ENCODE measurements around the gene FAM13A.
"Not testable (repeated sequence)": the region's sequence is repeated elsewhere in the genome, so short reads cannot be mapped to it uniquely, and the experiment has no call there.

FAM13A gene

DNA sequence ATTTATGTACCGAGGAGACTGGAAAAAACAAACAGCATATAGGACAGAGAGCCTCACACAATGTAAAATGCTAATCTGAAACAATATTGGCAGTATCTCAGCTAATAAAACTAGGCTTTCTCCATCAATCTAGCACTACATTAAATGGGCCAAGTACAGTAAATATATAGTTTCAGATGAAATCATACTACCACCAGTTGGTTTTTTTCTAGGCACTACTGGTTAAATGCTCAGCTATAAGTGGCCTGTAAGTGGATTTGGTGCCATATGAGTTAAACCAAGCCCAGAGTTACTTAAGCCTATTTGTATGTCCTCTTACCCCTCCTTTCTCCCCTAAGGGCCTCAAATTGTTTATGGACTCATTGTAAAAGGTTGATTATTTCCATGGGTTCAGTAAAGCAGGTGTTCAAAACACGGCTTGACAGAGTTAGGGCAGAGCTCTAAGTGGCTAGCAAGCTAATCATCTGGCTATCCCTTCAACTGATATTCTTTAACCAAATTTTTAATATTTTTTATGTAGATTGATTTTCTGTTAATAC, 57.5 kb downstream of the FAM13A start:
- DNase-seq (ENCODE audit: low read depth in 2 of 2) = no peak

DNA sequence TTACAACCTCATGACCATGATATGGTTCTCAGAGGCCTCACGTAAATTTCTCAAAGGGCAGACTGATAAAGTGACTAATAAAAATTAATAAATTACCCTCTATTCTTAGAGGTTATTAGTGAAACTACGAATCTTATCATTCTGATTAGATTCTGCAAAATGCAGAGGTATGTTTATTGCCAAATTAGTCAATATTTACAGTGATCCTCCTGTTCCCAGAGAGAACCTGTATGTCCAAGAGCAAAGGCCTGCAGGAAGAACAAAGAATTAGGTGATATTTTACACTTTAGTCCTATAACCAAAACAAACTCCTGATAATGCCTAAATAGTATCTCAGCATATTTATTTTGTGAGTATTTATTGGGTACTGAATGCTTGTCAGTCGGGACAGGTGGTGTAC, 58.1 kb downstream of the FAM13A start:
- DNase-seq (ENCODE audit: low read depth in 2 of 2) = no peak

- DNase-seq (ENCODE audit: low read depth in 2 of 2) = no peak
These were observed 59.0 kb downstream of the FAM13A start for GRCh38 chr4:88998001-88998400.

GRCh38 chr4:88995874-88996273, 61.1 kb downstream of the FAM13A start:
- no peak for DNase-seq (ENCODE audit: low read depth in 2 of 2)

DNA sequence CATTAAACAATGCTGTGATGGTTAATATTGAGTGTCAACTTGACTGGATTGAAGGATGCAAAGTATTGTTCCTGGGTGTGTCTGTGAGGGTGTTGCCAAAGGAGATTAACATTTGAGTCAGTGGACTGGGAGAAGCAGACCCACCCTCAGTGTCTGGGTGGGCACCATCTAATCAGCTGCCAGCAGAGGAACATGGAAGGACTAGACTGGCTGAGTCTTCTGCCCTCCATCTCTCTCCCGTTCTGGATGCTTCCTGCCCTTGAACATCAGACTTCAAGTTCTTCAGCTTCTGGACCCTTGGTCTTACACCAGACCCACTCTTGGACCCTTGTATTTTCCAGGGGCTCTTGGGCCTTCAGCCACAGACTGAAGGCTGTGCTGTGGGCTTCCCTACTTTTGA, 61.7 kb downstream of the FAM13A start:
- DNase-seq (ENCODE audit: low read depth in 2 of 2) = not testable (repeated sequence)

DNA sequence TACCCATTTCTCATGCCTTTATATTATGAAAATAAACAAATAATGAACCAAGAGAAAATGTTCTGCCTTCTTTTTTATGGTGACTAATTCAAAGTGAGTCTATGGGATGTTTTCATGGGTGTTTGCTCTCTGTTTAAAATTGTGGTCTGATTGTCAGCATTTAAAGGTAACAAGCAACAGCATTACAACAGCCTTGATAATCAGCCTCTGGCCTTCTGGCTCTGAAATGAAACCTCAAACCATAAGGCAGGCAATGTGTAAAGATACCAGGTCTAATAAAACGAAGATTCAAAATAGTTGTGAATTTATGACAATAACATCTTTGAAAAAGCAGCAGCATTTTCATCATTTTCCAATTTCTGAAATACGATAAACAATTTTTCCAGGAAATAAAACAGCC, 63.7 kb downstream of the FAM13A start:
- DNase-seq (ENCODE audit: low read depth in 2 of 2) = no peak

DNA sequence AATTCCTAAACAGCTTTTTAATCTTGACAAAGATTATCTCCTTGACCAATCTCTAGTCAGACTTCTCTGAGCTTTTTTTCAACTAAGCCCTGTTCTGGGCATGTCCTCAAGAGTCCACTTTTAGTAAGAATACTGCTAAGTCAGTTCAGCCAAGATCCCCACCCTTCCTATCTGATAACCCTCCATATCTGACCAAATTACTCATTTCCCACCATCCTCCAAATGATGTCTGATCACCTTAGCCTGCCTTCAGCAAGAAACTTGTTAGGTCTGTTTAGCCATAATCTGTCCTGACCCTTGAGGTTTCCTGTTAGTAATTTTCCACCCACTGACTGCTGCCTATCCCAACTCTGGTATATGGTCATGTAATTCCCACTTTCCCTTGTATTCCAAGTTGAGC, 65.2 kb downstream of the FAM13A start:
- DNase-seq (ENCODE audit: low read depth in 2 of 2) = no peak

DNA sequence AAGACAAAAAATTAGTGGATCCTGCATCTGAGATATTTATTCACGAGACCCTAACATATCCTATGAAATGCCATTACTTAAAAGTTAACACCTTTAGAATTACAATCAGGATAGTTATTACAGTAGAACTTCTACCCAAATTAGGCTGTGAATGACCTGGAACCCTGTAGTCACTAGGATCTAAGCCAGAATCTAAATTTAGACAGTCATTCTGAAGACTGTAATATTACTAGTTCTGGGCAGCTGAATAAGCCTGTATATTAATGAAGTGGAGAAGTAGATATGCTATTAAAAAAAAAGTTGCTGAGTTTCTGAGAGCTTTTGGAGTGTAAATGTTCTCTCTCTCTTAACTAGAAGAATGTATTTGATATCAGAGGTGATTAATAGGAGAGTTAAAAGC, 67.0 kb downstream of the FAM13A start:
- DNase-seq (ENCODE audit: low read depth in 2 of 2) = no peak

DNA sequence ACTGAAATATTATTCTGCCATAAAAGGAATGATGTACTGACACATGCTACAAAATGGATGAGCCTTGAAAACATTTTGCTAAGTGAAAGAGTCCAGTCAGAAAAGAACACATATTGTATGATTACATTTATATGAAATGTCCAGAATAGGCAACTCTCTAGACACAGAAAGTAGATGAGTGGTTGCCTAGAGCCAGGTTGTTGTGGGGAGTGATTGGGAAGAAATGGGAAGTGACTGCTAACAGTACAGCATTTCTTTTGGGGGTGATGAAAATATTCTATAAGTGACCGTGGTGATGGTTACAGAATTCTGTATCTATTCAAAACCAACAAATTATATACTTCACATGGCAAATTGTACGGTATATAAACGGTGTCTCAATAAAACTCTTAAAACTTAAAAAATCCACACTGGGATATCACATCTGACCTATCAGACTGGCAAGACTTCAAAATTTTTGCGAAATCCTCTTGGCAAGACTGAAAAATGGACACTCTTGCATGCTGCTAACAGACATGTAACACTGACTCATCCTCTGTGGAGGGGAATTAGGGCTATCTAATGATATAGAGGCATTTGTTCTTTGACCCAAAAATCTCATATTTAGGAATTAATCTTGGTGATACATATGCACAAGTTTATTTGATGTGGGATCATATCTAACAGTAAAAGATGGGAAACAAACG, 71.8 kb downstream of the FAM13A start:
- DNase-seq (ENCODE audit: low read depth in 2 of 2) = no peak

DNA sequence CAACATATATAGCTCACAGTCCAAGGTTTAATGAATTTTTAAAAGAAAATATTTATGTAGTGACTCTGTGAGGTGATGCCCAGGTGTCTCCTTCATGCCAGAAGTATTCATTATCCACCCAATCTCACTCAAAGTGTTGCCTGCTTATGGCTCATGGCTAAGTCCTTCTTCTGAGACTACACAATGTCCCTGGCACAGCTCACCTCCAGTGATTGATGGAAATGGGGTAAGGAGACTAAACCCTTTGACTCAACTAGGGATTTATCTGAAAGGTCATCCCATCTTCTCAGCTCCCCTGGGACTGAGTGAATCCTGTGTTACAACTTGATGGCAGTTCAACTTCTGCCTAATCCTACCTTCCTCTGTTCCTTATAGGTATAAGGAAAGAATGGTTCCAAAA, 74.2 kb downstream of the FAM13A start:
- DNase-seq (ENCODE audit: low read depth in 2 of 2) = no peak

- no peak for DNase-seq (ENCODE audit: low read depth in 2 of 2)
These were observed 75.0 kb downstream of the FAM13A start for GRCh38 chr4:88981993-88982392.

DNA sequence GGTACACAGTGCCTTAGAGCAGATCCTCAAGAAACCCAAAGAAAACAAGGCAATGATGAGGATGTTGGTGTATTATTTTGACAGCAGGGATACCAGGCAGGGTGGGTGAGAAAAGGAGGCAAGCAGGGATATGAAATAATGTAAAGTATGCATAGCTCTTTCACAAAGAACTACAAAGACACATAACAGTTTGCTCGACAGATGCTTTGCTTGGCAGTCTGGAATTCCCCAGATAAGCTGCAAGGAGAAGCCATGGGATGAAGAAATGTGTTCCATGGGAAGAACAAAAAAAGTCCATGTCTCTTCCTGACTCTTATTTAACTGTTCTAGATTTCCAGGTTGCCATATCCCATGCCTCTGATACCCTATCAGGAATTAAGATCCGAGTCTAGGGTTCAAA, 75.4 kb downstream of the FAM13A start:
- DNase-seq (ENCODE audit: low read depth in 2 of 2) = no peak

GRCh38 chr4:88979276-88979675, 77.7 kb downstream of the FAM13A start:
- no peak for DNase-seq (ENCODE audit: low read depth in 2 of 2)

DNA sequence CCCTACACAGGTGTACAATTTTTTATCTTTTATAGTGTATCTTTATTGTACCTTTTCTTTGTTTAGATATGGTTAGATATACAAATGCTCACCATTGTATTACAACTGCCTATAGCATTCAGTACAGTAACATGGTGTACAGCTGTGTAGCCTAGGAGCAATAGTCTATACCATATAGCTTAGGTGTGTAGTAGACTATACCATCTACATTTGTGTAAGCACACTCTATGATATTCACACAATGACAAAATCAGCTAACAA, 80.3 kb downstream of the FAM13A start:
- DNase-seq (ENCODE audit: low read depth in 2 of 2) = no peak

- no peak for DNase-seq (ENCODE audit: low read depth in 2 of 2)
These were observed 80.8 kb downstream of the FAM13A start for GRCh38 chr4:88975958-88976774.

- no peak for DNase-seq (ENCODE audit: low read depth in 2 of 2)
These were observed 85.4 kb downstream of the FAM13A start for GRCh38 chr4:88971536-88971935.

GRCh38 chr4:88969746-88970145, 87.2 kb downstream of the FAM13A start:
- no peak for DNase-seq (ENCODE audit: low read depth in 2 of 2)

- DNase-seq (ENCODE audit: low read depth in 2 of 2) = no peak
These were observed 87.7 kb downstream of the FAM13A start for GRCh38 chr4:88969271-88969670.

DNA sequence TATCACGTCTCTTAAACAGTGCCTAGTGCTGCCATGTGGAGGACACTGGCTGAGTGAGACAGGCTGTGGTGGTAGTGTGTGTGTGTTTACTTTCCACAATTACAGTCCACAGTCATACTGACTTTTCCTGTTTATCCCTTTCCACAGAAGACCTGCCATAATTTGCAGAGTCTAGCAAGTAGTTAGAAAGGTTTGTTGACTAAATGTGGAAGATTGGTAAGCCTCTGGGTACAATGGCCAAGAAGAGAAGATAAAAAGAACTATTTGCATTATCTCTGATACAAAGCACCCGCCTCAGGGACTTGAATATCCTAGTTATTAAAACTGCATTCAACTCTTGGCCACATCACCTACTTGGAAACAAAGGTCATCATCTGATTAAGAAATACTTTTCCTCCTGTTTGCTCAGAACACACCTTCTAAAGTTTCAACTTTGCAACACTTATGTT, 89.1 kb downstream of the FAM13A start:
- no peak for DNase-seq (ENCODE audit: low read depth in 2 of 2)

- DNase-seq (ENCODE audit: low read depth in 2 of 2) = no peak
These were observed 91.9 kb downstream of the FAM13A start for GRCh38 chr4:88965053-88965452.

DNA sequence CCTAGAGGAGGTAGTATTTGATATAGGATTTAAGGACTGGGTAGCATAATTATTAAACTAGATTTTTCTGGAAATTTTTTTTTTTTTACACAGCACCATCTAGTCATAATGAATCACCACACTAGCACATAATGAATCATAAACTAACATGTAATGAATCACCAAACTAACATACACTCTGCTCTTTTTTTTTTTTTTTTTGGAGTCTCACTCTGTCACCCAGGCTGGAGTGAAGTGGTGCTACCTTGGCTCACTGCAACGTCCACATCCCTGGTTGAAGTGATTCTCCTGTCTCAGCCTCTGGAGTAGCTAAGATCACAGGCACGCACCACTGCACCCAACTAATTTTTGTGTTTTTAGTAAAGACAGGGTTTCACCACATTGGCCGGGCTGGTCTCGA, 92.5 kb downstream of the FAM13A start:
- no peak for DNase-seq (ENCODE audit: low read depth in 2 of 2)

DNA sequence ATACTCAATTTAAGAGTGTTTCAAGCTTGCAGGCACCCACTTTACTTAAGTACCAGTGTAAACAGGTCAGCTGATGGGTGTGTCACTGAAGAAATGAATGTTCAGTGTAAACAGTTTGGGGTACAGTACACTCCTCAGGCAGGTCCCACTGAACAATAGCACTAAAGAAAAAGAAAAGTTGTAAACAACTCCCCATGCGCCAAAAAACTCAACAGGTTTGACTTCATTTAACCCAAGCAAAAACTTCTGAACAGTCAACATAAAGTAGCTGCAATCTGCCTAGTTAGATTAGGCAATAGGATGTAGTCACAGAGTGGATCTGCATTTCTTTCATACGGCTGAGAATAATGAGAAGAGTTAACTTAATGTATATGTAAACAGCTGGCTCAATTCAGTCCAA, 93.2 kb downstream of the FAM13A start:
- no peak for DNase-seq (ENCODE audit: low read depth in 2 of 2)

- DNase-seq (ENCODE audit: low read depth in 2 of 2) = no peak
These were observed 94.6 kb downstream of the FAM13A start for GRCh38 chr4:88962396-88962795.

Measured in stimulated activated CD4-positive, alpha-beta T cell treated with anti-CD3 and anti-CD28 coated beads, Interleukin-1b, Interleukin-23, amount 100 ng/mL, for 1 hour (primary cell).